GM18517 (cell line): Measurements from ENCODE around the gene CTTN.
"Not testable (repeated sequence)": the region's sequence is repeated elsewhere in the genome, so short reads cannot be mapped to it uniquely, and the experiment has no call there.

Experiments
- ATAC-seq: cut with Tn5 transposase; IDR thresholded peaks from one replicate; pipeline ENCODE4 v1.9.1; 2021; ENCODE audit warnings: mild to moderate bottlenecking, moderate library complexity; ENCODE audit not compliant: unreplicated experiment

Gene CTTN

GRCh38 chr11:70407814-70408213 lies 9.5 kb downstream of the CTTN start:
- no peak for ATAC-seq

DNA sequence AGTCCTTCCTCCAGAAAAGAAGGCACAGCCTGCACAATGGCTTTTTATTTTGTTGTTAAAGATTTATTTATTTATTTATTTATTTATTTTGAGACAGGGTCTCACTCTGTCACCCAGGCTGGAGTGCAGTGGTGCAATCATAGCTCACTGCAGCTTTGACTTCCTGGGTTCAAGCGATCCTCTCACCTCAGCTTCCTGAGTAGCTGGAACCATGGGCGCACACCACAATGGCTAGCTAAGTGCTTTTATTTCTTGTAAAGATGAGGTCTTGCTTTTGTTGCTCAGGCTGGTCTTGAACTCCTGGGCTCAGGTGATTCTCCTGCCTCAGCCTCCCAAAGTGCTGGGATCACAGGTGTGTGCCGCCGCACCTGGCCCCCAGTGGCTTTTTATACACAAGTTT lies 10.0 kb downstream of the CTTN start:
- ATAC-seq, result not testable (repeated sequence)

DNA sequence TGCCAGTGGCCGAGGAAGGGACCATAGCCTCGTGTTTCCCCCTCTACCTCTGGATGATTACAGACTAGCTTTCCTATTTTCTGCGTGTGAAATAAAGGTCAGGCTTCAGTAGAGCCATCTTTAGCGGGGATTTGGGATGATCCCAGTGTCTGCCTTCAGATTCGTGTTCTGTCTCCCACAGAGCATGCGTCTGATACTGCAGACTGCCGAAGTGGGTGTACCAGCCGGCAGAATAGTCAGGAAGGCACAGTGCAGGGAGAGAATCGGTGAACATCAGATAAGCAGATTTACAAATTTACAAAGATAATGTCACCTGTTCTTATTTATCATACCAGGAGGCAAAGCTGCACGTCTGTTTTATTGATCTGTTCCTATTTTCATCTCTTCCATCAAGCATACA lies 11.1 kb downstream of the CTTN start:
- no peak for ATAC-seq

- no peak for ATAC-seq
Measured at GRCh38 chr11:70409871-70410270, 11.5 kb downstream of the CTTN start.

GRCh38 chr11:70410276-70411205 lies 12.2 kb downstream of the CTTN start:
- no peak for ATAC-seq

DNA sequence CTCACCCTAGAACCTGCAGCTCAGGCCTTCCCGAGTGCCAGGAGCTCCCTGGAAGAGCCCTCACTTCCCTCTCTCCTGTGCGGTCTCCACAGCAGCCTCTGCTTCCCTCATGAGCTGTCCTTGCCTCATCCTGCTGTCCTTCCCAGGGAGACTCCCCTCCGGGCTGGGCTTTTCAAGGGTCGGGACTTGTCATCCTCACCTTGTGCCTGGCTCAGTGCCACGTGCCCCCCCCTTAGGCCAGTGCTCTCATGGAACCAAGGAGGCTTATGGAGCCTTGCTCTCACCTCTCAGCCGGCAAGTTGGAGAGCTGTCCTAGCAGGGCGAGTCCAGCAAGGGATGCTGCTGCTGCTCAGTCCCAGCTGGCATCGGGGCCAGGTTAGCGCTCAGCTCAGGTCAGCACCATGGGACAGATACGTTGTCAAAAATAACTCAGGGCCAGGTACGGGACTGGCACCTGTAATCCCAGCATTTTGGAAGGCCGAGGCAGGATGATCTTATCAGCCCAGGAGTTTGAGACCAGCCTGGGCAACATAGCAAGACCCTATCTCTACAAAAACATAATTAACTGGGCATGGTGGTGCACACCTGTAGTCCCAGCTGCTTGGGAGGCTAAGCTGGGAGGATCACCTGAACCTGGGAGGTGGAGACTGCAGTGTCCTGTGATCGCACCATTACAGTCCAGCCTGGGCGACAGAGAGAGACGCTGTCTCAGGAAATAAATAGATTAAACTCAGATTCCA lies 13.6 kb downstream of the CTTN start:
- ATAC-seq, result no peak

DNA sequence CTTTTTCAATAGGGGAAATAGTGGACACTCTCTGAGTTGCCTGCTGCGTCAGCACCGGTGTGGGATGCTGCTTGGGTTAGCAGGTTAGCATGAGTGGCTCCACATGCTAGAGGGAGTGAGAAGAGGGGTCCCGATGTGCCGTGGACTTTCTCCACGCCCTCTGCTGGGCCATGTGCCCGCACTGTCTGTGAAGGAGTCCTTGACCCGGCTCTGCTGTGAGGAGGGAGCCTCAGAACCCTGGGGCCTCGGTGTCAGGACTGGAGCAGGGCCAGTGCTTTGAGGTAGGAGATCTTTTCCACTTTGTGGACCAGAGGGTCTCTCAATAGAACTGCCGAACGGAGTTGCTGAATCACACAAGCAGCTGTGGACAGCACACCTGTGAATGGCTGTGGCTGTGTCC lies 14.8 kb downstream of the CTTN start:
- ATAC-seq, result no peak

GRCh38 chr11:70414341-70415100 lies 16.2 kb downstream of the CTTN start:
- no peak for ATAC-seq

GRCh38 chr11:70415191-70415590 lies 16.9 kb downstream of the CTTN start:
- ATAC-seq, result no peak

GRCh38 chr11:70415642-70416395 lies 17.5 kb downstream of the CTTN start:
- ATAC-seq, result no peak

GRCh38 chr11:70416881-70417280 lies 18.6 kb downstream of the CTTN start:
- ATAC-seq, result no peak

DNA sequence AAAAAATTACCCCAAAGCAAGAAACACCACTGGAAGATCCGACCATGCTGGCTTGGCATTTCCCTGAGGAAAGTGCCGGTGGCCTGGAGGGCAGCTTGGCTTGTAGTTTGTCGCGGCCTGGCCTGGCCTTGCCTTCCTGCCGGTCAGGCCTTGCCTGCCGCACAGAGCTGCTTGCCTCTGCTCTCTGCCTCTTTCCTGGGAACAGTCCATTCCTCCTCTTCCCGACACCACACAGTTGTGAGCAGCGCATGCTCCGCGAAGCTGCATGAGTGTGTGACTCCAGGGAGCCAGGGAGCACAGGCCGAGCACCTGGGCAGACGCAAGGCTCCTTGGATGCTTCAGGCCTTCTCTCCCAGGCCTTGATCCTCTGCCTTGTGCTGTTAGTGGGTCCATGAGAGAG lies 19.8 kb downstream of the CTTN start:
- ATAC-seq, result no peak

- ATAC-seq, result no peak
Measured at GRCh38 chr11:70419307-70420007, 21.1 kb downstream of the CTTN start.

DNA sequence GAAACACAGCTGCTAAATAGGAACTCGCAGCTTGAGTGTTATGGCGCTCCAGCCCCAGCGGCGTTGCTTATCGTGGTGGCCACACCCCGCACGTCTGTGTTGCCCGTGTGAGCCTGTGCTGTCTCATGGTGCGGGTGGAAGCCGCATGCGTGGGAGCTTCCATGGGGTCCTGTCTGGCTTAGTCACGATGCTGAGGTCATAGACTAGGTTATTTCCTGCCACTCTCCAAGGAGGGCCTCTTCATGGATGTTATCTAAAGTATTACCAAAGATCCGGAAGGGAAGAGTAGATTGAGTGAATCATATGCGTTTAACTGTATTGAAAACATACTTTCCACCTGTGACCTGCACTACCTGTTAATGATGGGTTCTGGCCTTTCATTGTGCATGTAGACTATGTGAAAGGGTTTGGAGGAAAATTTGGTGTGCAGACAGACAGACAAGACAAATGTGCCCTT lies 21.7 kb downstream of the CTTN start:
- ATAC-seq, result no peak

- no peak for ATAC-seq
Measured at GRCh38 chr11:70420496-70420895, 22.2 kb downstream of the CTTN start.

DNA sequence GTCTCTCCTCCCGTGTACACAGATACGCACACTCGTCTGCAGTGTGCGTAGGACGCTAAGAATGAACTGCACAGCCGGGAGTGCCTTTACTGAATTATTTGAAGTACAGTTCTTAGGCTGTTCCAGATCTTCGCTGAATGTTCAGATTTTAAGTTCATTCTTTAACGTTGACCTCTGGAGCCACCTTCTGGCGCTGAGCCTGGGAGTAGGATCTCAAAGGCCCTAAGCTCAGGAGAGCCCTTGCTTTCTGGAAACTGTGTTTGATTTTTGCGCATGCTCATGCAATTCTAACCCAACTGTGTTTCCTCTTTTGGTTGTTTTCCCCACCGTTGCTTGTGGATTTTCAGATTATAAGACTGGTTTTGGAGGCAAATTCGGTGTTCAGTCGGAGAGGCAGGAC lies 22.8 kb downstream of the CTTN start:
- ATAC-seq, result no peak

- no peak for ATAC-seq
Measured at GRCh38 chr11:70422692-70423522, 24.6 kb downstream of the CTTN start.

GRCh38 chr11:70423523-70424505 lies 25.5 kb downstream of the CTTN start:
- no peak for ATAC-seq
